BLaER1 treated with 17β-estradiol and CSF1 and Interleukin-3, amounts not matched to agents 10 nM and 100 nM (cell line): ENCODE results near the gene LOC101059915.
"Not testable (repeated sequence)": the region's sequence is repeated elsewhere in the genome, so short reads cannot be mapped to it uniquely, and the experiment has no call there.

Experiments used
- H3K27ac ChIP-seq, 11 experiments: shearing (Covaris generic); formaldehyde crosslinking; 2 replicates each; pipeline ENCODE4 v1.8.1; 2022
- H3K27me3 ChIP-seq, 11 experiments: shearing (Covaris generic); formaldehyde crosslinking; 2 replicates each; pipeline ENCODE4 v1.8.1; 2022
- H3K36me3 ChIP-seq, 11 experiments: shearing (Covaris generic); formaldehyde crosslinking; 2 replicates each; pipeline ENCODE4 v1.8.1; 2022
- H3K4me1 ChIP-seq, 10 experiments: shearing (Covaris generic); formaldehyde crosslinking; 2 replicates each; pipeline ENCODE4 v1.8.1; 2022
- H3K4me2 ChIP-seq, 11 experiments: shearing (Covaris generic); formaldehyde crosslinking; 2 replicates each; pipeline ENCODE4 v1.8.1; 2022
- H3K4me3 ChIP-seq, 10 experiments: shearing (Covaris generic); formaldehyde crosslinking; 2 replicates each; pipeline ENCODE4 v1.8.1; 2022
- H3K9ac ChIP-seq, 11 experiments: shearing (Covaris generic); formaldehyde crosslinking; 2 replicates each; pipeline ENCODE4 v1.8.1; 2022
- H3K9me3 ChIP-seq, 11 experiments: shearing (Covaris generic); formaldehyde crosslinking; replicated peaks in 1 of 11; 2 replicates each; pipeline ENCODE4 v1.8.1; 2022
- H4K20me1 ChIP-seq, 11 experiments: shearing (Covaris generic); formaldehyde crosslinking; 2 replicates each; pipeline ENCODE4 v1.8.1; 2022
- Cebpa-rat ChIP-seq, 11 experiments: shearing (Covaris generic); IDR thresholded peaks; 2 replicates each; pipeline ENCODE4 v1.8.1; 2022

LOC101059915 gene

GRCh38 chrX:71664889-71665491, 2.4 kb upstream of the LOC101059915 start:
- peaks cover 55 to 94% (median 73%) of the 10 kb centered on the region in 11 experiments for H3K27me3 ChIP-seq
- H3K4me2 ChIP-seq = peak overlapping the region in 1 of 11 experiments; percentile 36; a peak in 2 of 22 replicates
- peaks cover 9 to 34% (median 30%) of the 10 kb centered on the region in 10 experiments; a peak in 18 of 20 replicates for H3K4me1 ChIP-seq
- H3K9ac ChIP-seq = no peak overlapping the region
- H3K36me3 ChIP-seq = no peaks in the 10 kb centered on the region
- peaks cover 0 to 76% (median 24%) of the 10 kb centered on the region in 11 experiments; a peak in 13 of 22 replicates for H4K20me1 ChIP-seq
- H3K27ac ChIP-seq = no peak overlapping the region
- peaks cover 0 to 19% (median 14%) of the 10 kb centered on the region in 11 experiments; a peak in 13 of 22 replicates for H3K9me3 ChIP-seq
- H3K4me3 ChIP-seq = no peak overlapping the region
- TF ChIP-seq Cebpa-rat (IDR thresholded peaks at IDR 0.05) = no peak

- H3K27me3 ChIP-seq = peaks cover 55 to 94% (median 73%) of the 10 kb centered on the region in 11 experiments
- peaks cover 0 to 19% (median 14%) of the 10 kb centered on the region in 11 experiments; a peak in 13 of 22 replicates for H3K9me3 ChIP-seq
These were observed 1.6 kb upstream of the LOC101059915 start for GRCh38 chrX:71665747-71666146.

GRCh38 chrX:71666240-71667223, 814 bp upstream of the LOC101059915 start:
- Histone ChIP-seq H3K27me3 (peaks cover 55 to 94% (median 73%) of the 10 kb centered on the region in 11 experiments), H3K36me3 (no peaks in the 10 kb centered on the region), H3K9ac (no peak overlapping the region), H3K9me3 (peaks cover 0 to 19% (median 14%) of the 10 kb centered on the region in 11 experiments; a peak in 13 of 22 replicates), H3K4me3 (no peak overlapping the region), H3K27ac (no peak overlapping the region), H3K4me1 (peaks cover 9 to 42% (median 31%) of the 10 kb centered on the region in 10 experiments; a peak in 18 of 20 replicates), H4K20me1 (peaks cover 0 to 74% (median 28%) of the 10 kb centered on the region in 11 experiments; a peak in 13 of 22 replicates), H3K4me2 (peak overlapping the region in 8 of 11 experiments; percentile 22 to 46 (median 34); a peak in 8 of 22 replicates)
- no peak for TF ChIP-seq Cebpa-rat (IDR thresholded peaks at IDR 0.05)

More at GRCh38 chrX:71665747-71666146, 1.6 kb upstream of the LOC101059915 start:
- no peak for TF ChIP-seq Cebpa-rat (IDR thresholded peaks at IDR 0.05)
- H3K4me3 ChIP-seq = no peak overlapping the region
- H3K4me1 ChIP-seq = peaks cover 9 to 34% (median 30%) of the 10 kb centered on the region in 10 experiments; a peak in 18 of 20 replicates
- no peaks in the 10 kb centered on the region for H3K36me3 ChIP-seq
- no peak overlapping the region for H3K27ac ChIP-seq
- H3K4me2 ChIP-seq = peak overlapping the region in 9 of 11 experiments; percentile 11 to 46 (median 33); a peak in 11 of 22 replicates
- H3K9ac ChIP-seq = no peak overlapping the region
- peaks cover 0 to 76% (median 23%) of the 10 kb centered on the region in 11 experiments; a peak in 13 of 22 replicates for H4K20me1 ChIP-seq

- H3K27me3 ChIP-seq = peaks cover 59 to 96% (median 76%) of the 10 kb centered on the region in 11 experiments
- H3K4me3 ChIP-seq = no peak overlapping the region
- no peak overlapping the region for H3K27ac ChIP-seq
- TF ChIP-seq Cebpa-rat (IDR thresholded peaks at IDR 0.05) = no peak
- H3K9me3 ChIP-seq = peaks cover 0 to 19% (median 14%) of the 10 kb centered on the region in 11 experiments; a peak in 13 of 22 replicates
- peaks cover 0 to 61% (median 23%) of the 10 kb centered on the region in 11 experiments; a peak in 11 of 22 replicates for H4K20me1 ChIP-seq
- H3K4me2 ChIP-seq = peak overlapping the region in 8 of 11 experiments; percentile 33 to 68 (median 48); a peak in 14 of 22 replicates
- H3K4me1 ChIP-seq = peaks cover 5 to 31% (median 23%) of the 10 kb centered on the region in 10 experiments; a peak in 17 of 20 replicates
- no peak overlapping the region for H3K9ac ChIP-seq
- no peaks in the 10 kb centered on the region for H3K36me3 ChIP-seq
These were observed 876 bp downstream of the LOC101059915 start for GRCh38 chrX:71668248-71668595.

- Histone ChIP-seq H3K36me3 (no peaks in the 10 kb centered on the region), H3K4me2 (no peak overlapping the region; a peak in 1 of 22 replicates), H3K27ac (no peak overlapping the region), H3K9ac (no peak overlapping the region), H3K4me1 (peaks cover 0 to 27% (median 23%) of the 10 kb centered on the region in 10 experiments; a peak in 15 of 20 replicates), H3K27me3 (peaks cover 65 to 96% (median 76%) of the 10 kb centered on the region in 11 experiments), H3K4me3 (no peak overlapping the region), H4K20me1 (peaks cover 0 to 49% (median 15%) of the 10 kb centered on the region in 11 experiments; a peak in 10 of 22 replicates), H3K9me3 (peaks cover 0 to 19% (median 14%) of the 10 kb centered on the region in 11 experiments; a peak in 14 of 22 replicates)
- no peak for TF ChIP-seq Cebpa-rat (IDR thresholded peaks at IDR 0.05)
These were observed 2.1 kb downstream of the LOC101059915 start for GRCh38 chrX:71669492-71669891.

GRCh38 chrX:71669947-71670346, 2.6 kb downstream of the LOC101059915 start:
- H3K27me3 ChIP-seq = peaks cover 65 to 94% (median 75%) of the 10 kb centered on the region in 11 experiments
- H4K20me1 ChIP-seq = peaks cover 0 to 45% (median 15%) of the 10 kb centered on the region in 11 experiments; a peak in 10 of 22 replicates
- not testable (repeated sequence) for H3K36me3 ChIP-seq, H3K9ac ChIP-seq, H3K4me2 ChIP-seq, H3K4me3 ChIP-seq, H3K27ac ChIP-seq
- peaks cover 0 to 27% (median 23%) of the 10 kb centered on the region in 10 experiments; a peak in 15 of 20 replicates for H3K4me1 ChIP-seq
- peaks cover under 1 to 20% (median 17%) of the 10 kb centered on the region in 11 experiments; a peak in 15 of 22 replicates for H3K9me3 ChIP-seq

GRCh38 chrX:71671043-71671780, 3.9 kb downstream of the LOC101059915 start:
- Histone ChIP-seq H3K9ac (no peak overlapping the region), H4K20me1 (peaks cover 0 to 37% (median 12%) of the 10 kb centered on the region in 11 experiments; a peak in 10 of 22 replicates), H3K36me3 (no peaks in the 10 kb centered on the region), H3K4me3 (no peak overlapping the region), H3K27me3 (peaks cover 64 to 82% (median 72%) of the 10 kb centered on the region in 11 experiments), H3K4me1 (peaks cover 0 to 21% (median 14%) of the 10 kb centered on the region in 10 experiments; a peak in 14 of 20 replicates), H3K4me2 (peak overlapping the region in 5 of 11 experiments; percentile 2 to 34 (median 9); a peak in 3 of 22 replicates), H3K9me3 (peaks cover 13 to 32% (median 30%) of the 10 kb centered on the region in 11 experiments), H3K27ac (no peak overlapping the region)
- TF ChIP-seq Cebpa-rat (IDR thresholded peaks at IDR 0.05) = no peak

- Histone ChIP-seq H3K4me1 (peaks cover 0 to 21% (median 13%) of the 10 kb centered on the region in 10 experiments; a peak in 13 of 20 replicates), H3K36me3 (no peaks in the 10 kb centered on the region), H3K9ac (no peak overlapping the region), H4K20me1 (peaks cover 0 to 37% (median 12%) of the 10 kb centered on the region in 11 experiments; a peak in 9 of 22 replicates), H3K4me3 (no peak overlapping the region), H3K27me3 (peaks cover 64 to 78% (median 72%) of the 10 kb centered on the region in 11 experiments), H3K27ac (no peak overlapping the region), H3K4me2 (no peak overlapping the region), H3K9me3 (peaks cover 19 to 35% (median 32%) of the 10 kb centered on the region in 11 experiments)
- no peak for TF ChIP-seq Cebpa-rat (IDR thresholded peaks at IDR 0.05)
These were observed 4.6 kb downstream of the LOC101059915 start for GRCh38 chrX:71671938-71672337.

- Histone ChIP-seq H3K9me3 (peaks cover 15 to 24% (median 19%) of the 10 kb centered on the region in 11 experiments), H3K27me3 (peaks cover 44 to 76% (median 58%) of the 10 kb centered on the region in 11 experiments), H3K4me1 (peaks cover 0 to 11% (median 0%) of the 10 kb centered on the region in 10 experiments; a peak in 6 of 20 replicates), H4K20me1 (peaks cover 0 to 13% (median 7%) of the 10 kb centered on the region in 11 experiments; a peak in 9 of 22 replicates)
- not testable (repeated sequence) for H3K4me3 ChIP-seq, H3K9ac ChIP-seq, H3K36me3 ChIP-seq, H3K27ac ChIP-seq, H3K4me2 ChIP-seq
These were observed 8.3 kb downstream of the LOC101059915 start for GRCh38 chrX:71675636-71676035.

- H3K36me3 ChIP-seq, H3K4me2 ChIP-seq, H3K4me3 ChIP-seq, H3K27ac ChIP-seq, H3K4me1 ChIP-seq, H4K20me1 ChIP-seq, H3K9ac ChIP-seq: not testable (repeated sequence)
- Histone ChIP-seq H3K9me3 (peaks cover 15 to 24% (median 19%) of the 10 kb centered on the region in 11 experiments), H3K27me3 (peaks cover 44 to 76% (median 58%) of the 10 kb centered on the region in 11 experiments)
These were observed 8.9 kb downstream of the LOC101059915 start for GRCh38 chrX:71676068-71676795.
